Astrocyte of the spinal cord (primary cell): Measurements from ENCODE around the gene NCLN.

ENCODE experiments used
- DNase-seq: peaks from one replicate; pipeline ENCODE4 v3.0.0; 2011; ENCODE audit warnings: low read depth, low spot score
- H3K4me3 ChIP-seq: 2 replicates; pipeline ENCODE4 v1.5.1; 2011; ENCODE audit warnings: low read depth, mild to moderate bottlenecking, low read length, moderate library complexity
- CTCF ChIP-seq: IDR thresholded peaks from 2 replicates; pipeline ENCODE4 v1.5.1; 2012; ENCODE audit warnings: low read depth, mild to moderate bottlenecking, low read length, inconsistent platforms
- in situ Hi-C: cut with HindIII; loops from 2 replicates; pipeline ENCODE4 v1.10.0; 2017; ENCODE audit warnings: low sequenced_read_pairs

NCLN gene

DNA sequence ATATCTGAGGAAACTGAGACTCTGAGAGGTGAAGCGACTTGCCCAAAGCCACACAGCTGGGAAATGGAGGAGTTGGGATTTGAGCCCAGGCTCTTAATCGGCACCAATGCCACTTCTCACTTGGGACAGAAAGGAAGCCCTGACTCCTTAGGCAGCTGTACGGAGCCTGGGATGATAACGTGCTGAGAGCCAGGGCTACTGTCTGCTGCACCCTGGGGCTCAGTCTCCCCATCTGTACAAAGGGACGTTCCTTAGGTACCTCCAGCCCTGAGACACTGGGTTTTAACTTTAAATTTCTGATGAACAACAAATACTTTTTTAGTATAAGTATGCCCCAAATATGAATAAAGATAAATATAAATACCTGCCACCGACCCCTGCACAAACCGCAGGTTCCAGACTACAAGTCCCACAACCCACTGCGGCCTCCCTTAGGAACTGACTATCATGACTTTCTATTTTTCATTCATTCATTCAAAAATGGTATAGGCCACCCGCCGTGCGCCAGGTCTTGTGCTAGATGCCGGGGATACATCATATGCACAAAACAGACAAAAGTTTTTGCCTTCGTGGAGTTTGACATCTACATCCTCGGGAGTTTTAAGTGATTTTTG lies 776 bp upstream of the NCLN start:
- in situ Hi-C loops, result no loop called here
- peak overlapping the region; percentile 73 for H3K4me3 ChIP-seq
- no peak for TF ChIP-seq CTCF
- no peak for DNase-seq

GRCh38 chr19:3186160-3186688 lies 494 bp downstream of the NCLN start:
- no peak for DNase-seq
- H3K4me3 ChIP-seq, result peak overlapping the region; percentile 73
- in situ Hi-C loops, result no loop called here
- TF ChIP-seq CTCF, result no peak

- DNase-seq, result no peak
- no peak for TF ChIP-seq CTCF
- peak overlapping the region; percentile 73 for H3K4me3 ChIP-seq
- in situ Hi-C loops, result no loop called here
Observed at GRCh38 chr19:3186891-3187661, 1.3 kb downstream of the NCLN start.

- H3K4me3 ChIP-seq, result no peak overlapping the region
- TF ChIP-seq CTCF, result no peak
- in situ Hi-C loops, result no loop called here
- no peak for DNase-seq
Observed at GRCh38 chr19:3187662-3188511, 2.2 kb downstream of the NCLN start.

DNA sequence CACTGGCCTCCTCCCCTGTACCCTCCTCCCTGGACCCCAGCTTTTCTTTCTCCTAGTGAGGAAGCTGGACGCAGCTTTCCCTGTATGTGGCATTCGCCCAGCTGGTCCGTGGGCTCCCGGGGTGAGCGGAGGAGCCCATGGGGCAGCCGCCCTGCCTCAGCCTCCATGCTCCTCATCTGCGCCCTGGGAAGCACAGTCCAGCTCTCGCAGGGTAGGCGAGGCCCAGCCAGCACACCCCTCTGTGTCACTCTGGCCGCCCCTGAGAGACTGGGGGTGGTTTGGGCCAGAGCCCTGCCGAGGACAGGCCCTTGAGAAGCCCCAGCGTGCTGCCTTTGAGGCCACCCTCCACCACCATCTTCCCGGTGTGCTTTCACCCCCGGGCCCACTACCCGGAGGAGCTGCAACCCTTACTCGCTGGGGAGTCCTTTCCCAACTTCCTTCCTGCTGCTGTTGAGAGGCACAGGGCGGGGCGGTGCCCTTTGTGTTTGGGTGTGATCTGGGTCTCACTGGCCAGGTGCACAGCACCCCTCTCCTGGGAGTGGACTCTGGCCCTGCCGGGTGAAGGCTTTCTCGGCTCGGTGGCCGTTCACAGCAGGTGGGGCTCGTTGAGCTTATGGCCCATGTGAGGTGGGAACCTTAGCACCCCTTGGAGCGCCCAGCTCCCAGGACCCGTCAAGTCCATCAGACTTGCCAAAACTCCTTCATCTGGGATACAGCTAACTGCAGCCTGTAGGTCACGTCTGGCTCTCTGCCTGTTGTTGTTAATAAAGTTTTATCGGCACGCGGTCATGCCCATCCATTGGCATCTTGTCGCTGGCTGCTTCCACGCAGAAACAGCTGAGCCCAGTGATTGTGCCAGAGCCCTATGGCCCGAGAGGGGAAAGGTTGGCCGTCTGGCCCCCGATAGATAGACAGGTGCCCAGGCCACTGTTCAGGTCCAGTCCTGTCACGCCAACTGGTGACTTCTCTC lies 3.2 kb downstream of the NCLN start:
- in situ Hi-C loops, result no loop called here
- DNase-seq, result no peak
- no peak overlapping the region for H3K4me3 ChIP-seq
- no peak for TF ChIP-seq CTCF
